Thyroid gland (tissue), 4 donors: ENCODE data around the gene LDAH.

Experiments
- CTCF ChIP-seq, 6 experiments: fragments of 200-600 bp in 3 of 6; fragments of 450-650 bp in 3 of 6; sonication (generic) in 3 of 6; IDR thresholded peaks; one replicate each; pipeline ENCODE4 v1.5.1; 2016 to 2019; ENCODE audit warnings: antibody characterized with exemption in 6 of 6, mild to moderate bottlenecking in 2 of 6, inconsistent platforms in 1 of 6, moderate library complexity in 1 of 6
- POLR2A ChIP-seq, 2 donors: fragments of 450-650 bp; IDR thresholded peaks; one replicate each; pipeline ENCODE4 v1.6.1; 2017; ENCODE audit warnings: antibody characterized with exemption in 2 of 2, mild to moderate bottlenecking in 2 of 2, moderate library complexity in 1 of 2

GRCh38 chr2:20635675-20636584 lies 187.0 kb downstream of the LDAH start:
- TF ChIP-seq CTCF (IDR thresholded peaks at IDR 0.05) = peak; percentile 89 to 98 (median 94)
- no peak for TF ChIP-seq POLR2A (IDR thresholded peaks at IDR 0.05)
